Stimulated activated CD4-positive, alpha-beta T cell treated with anti-CD3 and anti-CD28 coated beads, Interleukin-4, amount 100 ng/mL, for 4 hours (primary cell): Measurements from ENCODE around the gene C20orf144.
"Not testable (repeated sequence)": the region's sequence is repeated elsewhere in the genome, so short reads cannot be mapped to it uniquely, and the experiment has no call there.

Experiments
- DNase-seq, 2 experiments: peaks; one replicate each; pipeline ENCODE4 v3.0.0-alpha.2; 2020

C20orf144 gene

DNA sequence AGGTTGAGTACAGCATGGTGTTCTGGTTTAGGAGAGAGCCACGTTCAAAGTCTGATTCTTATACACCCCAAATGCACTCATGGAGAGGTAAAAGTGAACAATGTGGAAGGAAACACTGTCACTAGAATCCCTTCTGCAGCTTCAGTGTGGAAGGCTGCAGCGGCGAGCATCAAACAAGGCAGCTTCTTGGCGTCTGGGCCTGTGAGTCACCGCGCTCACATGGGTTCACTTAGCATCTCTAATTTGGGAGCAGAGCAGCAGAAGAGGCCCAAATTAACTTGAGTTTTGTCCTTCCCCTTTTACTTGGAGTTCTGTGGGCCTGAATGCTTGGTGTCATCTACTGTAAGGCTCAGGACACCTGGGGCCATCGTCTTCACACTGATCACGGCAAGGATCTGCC is 35.0 kb downstream of the C20orf144 start:
- DNase-seq: no peak

DNA sequence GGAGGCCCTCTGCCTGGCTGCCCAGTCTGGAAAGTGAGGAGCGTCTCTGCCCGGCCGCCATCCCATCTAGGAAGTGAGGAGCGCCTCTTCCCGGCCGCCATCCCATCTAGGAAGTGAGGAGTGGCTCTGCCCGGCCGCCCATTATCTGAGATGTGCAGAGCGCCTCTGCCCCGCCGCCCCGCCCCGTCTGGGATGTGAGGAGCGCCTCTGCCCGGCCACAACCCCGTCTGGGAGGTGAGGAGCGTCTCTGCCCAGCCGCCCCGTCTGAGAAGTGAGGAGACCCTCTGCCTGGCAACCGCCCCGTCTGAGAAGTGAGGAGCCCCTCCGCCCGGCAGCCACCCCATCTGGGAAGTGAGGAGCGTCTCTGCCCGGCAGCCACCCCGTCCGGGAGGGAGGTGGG is 36.8 kb downstream of the C20orf144 start:
- not testable (repeated sequence) for DNase-seq

DNA sequence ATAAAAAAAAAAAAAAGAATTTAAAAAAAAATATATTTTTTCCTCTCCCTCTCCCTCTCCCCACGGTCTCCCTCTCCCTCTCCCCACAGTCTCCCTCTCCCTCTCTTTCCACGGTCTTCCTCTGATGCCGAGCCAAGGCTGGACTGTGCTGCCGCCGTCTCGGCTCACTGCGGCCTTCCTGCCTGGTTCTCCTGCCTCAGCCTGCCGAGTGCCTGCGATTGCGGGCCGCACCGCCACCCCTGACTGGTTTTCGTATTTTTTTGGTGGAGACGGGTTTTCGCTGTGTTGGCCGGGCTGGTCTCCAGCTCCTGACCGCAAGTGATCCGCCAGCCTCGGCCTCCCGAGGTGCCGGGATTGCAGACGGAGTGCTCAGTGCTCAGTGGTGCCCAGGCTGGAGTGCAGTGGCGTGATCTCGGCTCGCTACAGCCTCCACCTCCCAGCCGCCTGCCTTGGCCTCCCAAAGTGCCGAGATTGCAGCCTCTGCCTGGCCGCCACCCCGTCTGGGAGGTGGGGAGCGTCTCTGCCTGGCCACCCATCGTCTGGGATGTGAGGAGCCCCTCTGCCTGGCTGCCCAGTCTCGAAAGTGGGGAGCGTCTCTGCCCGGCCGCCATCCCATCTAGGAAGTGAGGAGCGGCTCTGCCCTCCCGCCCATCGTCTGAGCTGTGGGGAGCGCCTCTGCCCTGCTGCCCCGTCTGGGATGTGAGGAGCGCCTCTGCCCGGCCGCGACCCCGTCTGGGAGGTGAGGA is 38.7 kb downstream of the C20orf144 start:
- DNase-seq: not testable (repeated sequence)

DNA sequence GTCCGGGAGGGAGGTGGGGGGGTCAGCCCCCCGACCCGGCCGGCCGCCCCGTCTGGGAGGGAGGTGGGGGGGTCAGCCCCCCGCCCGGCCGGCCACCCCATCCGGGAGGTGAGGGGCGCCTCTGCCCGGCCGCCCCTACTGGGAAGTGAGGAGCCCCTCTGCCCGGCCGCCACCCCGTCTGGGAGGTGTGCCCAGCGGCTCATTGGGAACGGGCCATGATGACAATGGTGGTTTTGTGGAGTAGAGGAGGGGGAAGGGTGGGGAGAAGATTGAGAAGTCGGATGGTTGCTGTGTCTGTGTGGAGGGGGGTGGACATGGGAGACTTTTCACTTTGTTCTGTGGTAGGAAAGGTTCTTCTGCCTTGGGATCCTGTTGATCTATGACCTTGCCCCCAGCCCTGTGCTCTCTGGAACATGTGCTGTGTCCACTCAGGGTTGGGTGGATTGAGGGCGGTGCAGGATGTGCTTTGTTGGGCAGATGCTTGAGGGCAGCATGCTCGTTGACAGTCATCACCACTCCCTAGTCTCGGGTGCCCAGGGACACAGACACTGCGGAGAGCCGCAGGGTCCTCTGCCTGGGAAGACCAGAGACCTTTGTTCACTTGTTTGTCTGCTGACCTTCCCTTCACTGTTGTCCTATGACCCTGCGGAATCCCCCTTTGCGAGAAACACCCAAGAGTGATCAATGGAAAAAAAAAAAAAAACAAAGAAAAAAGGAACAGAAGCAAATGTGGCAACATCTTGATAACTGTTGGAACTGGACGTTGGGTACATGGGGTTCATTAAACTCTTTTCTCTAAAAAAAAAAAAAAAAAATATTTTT is 39.7 kb downstream of the C20orf144 start:
- DNase-seq: no peak

DNA sequence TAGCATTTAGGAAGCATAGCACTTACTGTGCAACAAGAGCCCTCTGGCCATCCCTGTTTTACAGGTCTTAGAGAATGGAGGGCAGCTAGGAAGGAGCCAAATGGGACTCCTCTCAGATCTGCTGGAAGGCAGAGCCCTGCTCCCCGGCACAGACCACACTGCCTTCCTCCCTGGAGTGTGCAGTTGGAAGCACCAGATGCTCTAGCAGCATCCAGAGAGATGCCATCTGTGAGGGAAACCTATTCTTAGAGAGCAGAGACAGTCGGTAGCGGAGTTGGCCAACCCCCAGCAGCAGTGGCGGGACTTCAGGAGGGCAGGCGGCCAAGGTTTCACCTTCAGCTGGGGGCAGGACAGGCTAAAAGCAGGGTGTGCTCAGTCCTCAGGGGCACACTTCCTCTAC is 40.7 kb downstream of the C20orf144 start:
- no peak for DNase-seq

DNA sequence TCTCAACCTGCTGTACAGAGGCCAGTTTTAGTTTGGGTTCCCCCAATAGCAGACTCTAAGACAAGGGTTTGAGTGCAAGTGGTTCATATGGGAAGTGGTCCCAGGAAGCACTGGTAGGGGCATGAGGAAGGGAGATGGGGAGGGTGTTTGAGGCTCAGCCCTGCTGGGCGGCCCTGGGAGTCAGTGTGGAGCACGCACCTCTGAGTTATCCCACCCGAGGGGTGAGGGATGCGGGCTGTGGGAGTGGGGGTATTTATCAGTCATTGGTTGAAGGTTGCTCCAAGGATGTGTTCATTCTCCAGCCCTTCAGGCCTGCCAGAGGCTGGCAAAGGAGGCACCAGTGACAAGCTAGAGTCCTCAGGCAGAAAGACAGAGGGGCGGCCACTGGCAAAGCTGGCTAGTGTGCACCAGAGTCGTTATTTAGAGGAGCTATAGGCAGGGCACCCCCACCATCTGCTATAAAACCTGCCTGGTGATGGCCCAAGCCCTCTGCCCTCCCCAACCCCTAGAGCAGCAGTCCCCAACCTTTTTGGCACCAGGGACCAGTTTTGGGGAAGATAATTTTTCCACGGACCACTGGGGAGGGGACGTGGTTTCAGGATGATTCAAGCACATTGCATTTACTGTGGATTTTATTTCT is 41.5 kb downstream of the C20orf144 start:
- no peak for DNase-seq

DNA sequence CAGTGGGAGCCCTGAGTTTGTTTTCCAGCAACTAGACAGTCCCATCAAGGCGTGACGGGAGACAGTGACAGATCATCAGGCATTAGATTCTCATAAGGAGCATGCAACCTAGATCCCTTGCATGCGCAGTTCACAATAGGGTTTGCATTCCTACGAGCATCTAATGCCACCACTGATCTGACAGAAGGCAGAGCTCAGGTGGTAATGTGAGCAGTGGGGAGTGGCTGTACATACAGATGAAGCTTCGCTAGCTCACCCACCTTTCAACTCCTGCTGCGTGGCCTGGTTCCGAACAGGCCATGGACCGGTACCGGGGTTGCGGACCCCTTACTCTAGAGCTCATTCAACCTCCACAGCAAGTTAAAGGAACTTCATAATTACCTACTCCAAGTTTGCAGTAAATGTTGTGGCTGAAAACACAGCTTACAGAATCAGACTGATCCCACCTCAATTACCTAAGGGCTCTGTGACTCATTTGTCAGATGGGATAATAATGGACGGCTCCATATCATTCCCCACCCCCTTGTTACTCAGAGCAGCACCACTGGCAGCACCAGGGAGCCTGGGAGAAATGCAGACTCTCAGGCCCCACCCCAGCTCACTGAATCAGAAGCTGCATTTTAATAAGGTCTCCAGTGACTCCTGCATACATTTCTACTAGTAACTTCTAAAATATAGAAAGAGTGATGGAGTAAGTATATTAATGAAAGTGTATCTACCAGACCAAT is 42.2 kb downstream of the C20orf144 start:
- DNase-seq: no peak

DNA sequence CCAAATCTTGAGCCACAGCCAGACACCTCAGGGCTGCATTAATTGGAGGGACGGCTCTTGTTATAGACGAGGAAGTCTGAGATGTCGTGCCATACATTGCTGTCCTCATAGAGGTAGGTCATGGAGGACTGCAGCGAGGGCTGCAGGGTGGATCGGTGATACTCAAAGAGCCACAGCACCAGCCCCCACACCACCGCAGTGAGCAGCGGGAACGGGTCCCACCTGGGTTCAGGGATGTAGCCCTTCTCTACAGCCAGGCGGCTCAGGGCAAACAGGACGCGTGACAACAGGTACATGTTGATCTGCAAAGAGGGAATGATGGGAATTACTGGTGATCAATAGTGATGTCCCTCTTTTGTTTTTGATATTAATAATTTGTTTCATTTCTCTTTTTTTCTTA is 45.5 kb downstream of the C20orf144 start:
- DNase-seq: no peak

DNA sequence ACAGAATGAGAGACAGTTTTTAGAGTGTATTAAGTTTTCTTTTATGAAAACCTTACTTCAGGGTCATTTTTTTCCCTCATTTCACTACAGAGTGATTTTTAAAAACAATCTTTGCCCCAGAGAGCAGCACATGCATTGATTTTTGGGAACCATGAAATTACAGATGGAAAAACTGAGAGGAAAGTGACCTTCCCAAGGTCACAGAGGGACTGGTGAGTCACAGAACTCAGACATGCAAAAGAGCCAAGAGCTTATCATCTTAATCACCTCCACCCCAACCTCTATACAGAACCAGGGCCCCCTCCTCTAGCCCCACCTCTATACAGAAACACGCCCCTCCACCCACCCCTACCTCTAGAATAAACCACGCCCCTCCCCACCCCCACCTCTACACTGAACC is 47.3 kb downstream of the C20orf144 start:
- no peak for DNase-seq

DNA sequence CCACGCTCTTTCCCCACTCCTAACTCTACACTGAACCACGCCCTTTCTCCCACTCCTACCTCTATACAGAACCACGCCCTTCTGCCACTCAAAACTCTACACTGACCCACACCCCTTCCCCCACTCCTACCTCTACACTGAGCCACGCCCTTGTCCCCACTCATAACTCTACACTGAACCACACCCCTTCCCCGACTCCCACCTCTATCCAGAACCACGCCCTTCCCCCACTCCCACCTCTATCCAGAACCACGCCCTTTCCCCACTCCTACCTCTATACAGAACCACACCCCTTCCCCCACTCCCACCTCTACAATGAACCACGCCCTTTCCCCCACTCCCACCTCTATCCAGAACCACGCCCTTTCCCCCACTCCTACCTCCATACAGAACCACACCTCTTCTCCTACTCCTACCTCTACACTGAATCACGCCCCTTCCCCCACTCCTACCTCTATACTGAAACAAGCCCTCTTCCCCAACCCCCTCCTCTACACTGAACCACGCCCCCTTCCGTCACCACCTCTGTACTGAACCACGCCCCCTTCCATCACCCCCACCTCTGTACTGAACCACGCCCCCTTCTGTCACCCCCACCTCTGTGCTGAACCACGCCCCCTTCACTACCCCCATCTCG is 47.9 kb downstream of the C20orf144 start:
- DNase-seq: no peak

DNA sequence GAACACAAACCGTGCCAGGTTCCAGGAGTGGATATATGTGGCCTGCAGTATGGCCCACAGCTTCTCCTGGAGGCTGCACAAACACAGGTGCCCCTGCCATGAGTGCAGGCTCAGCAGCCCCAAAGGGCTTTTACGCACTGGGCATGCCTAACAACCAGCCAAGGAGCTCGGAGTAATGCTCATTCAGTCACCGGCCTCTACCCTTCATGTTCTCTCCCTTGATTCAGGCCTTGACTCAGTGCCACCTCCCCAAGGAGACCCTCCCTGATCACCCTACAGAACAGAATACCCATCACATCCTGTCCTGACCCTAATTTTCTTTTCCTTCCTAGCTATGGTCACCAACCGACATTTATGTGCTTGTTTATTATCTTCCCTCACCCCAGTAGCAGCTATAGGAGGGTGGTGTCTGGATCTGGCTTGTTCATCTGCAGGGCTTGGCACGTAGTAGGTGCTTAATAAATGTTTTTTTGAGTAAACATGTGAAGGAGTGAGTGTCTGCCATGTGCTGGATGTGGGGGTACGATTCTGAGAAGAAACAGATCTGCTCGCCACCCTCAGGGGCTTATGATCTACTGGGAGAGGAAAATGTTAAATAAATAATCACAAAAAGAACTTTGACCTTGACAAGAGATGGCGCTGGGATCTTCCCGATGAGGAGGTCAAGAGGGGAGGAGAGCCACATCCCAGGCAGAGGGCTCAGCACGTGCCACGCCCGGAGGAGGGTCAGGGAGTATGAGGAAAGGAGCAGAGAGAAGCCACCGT is 48.7 kb downstream of the C20orf144 start:
- DNase-seq: no peak

DNA sequence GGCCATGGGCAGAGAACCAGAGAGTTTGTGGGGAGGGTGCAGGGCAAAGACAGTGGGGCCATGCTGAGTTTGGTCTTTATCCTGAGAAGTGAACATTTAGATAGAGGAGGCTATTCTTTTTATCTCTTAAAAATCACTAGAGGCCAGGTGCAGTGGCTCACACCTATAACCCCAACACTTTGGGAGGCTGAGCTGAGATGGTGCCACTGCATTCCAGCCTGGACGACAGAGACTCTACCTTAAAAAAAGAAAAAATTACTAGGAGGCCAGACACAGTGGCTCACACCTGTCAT is 49.3 kb downstream of the C20orf144 start:
- DNase-seq: no peak
